OCI-LY7 (cell line): ENCODE measurements around the gene HACL1. TPM values are rescaled to one million over a fixed set of nuclear protein-coding genes. Genes with fewer than 3 reads are reported as not detected.

Experiments
- BruUV-seq: library from RNA; stranded (reverse); fragments of 400-500 nt; replicated peaks from 2 replicates; lab custom pipeline; 2021; lab: Mats Ljungman, UMichigan
- CTCF ChIA-PET: fragments of 300-600 bp; sonication (Branson Sonifier 250); formaldehyde crosslinking; loops from one replicate; lab custom pipeline; 2022; ENCODE audit warnings: antibody characterized with exemption; ENCODE audit not compliant: unreplicated experiment; lab: Charles Lee
- POLR2A ChIA-PET: fragments of 300-600 bp; sonication (Branson Sonifier 250); formaldehyde crosslinking; loops from one replicate; lab custom pipeline; 2022; ENCODE audit warnings: antibody characterized with exemption; lab: Charles Lee
- DNase-seq: peaks from one replicate; pipeline ENCODE4 v3.0.0-alpha.2; 2015; ENCODE audit warnings: low spot score
- H2AFZ ChIP-seq: fragments of 200-600 bp; sonication (generic), shearing (Covaris generic); 2 replicates; pipeline ENCODE4 v1.6.1; 2014; ENCODE audit warnings: mild to moderate bottlenecking, antibody characterized with exemption, low read length, moderate library complexity
- H3K27ac ChIP-seq: fragments of 200-600 bp; sonication (generic); 2 replicates; pipeline ENCODE4 v1.5.1; 2014; ENCODE audit warnings: mixed run types, low read depth, mild to moderate bottlenecking, moderate library complexity, low read length, inconsistent platforms; ENCODE audit not compliant: poor library complexity, severe bottlenecking
- H3K36me3 ChIP-seq: fragments of 200-600 bp; sonication (generic); 2 replicates; pipeline ENCODE4 v1.6.1; 2014; ENCODE audit warnings: mild to moderate bottlenecking, antibody characterized with exemption, low read length, moderate library complexity, mixed read lengths; ENCODE audit not compliant: insufficient read depth
- H3K4me1 ChIP-seq: fragments of 200-600 bp; sonication (generic); 2 replicates; pipeline ENCODE4 v1.5.1; 2014; ENCODE audit warnings: mild to moderate bottlenecking, low read length; ENCODE audit not compliant: insufficient read depth, poor library complexity, severe bottlenecking
- H3K4me2 ChIP-seq: fragments of 200-600 bp; sonication (generic); 2 replicates; pipeline ENCODE4 v1.6.1; 2014; ENCODE audit warnings: mild to moderate bottlenecking, low read length
- H3K4me3 ChIP-seq: fragments of 200-600 bp; sonication (generic); 2 replicates; pipeline ENCODE4 v1.5.1; 2014; ENCODE audit warnings: mild to moderate bottlenecking, low read depth, low read length; ENCODE audit not compliant: poor library complexity, severe bottlenecking
- H3K79me2 ChIP-seq: fragments of 200-600 bp; sonication (generic); 2 replicates; pipeline ENCODE4 v1.6.1; 2016; ENCODE audit warnings: low read depth, mild to moderate bottlenecking, low read length, moderate library complexity, mixed read lengths; ENCODE audit not compliant: insufficient read depth
- H3K9me2 ChIP-seq: fragments of 200-600 bp; sonication (generic); 2 replicates; pipeline ENCODE4 v1.6.1; 2016; ENCODE audit warnings: mild to moderate bottlenecking, low read length, mixed read lengths; ENCODE audit not compliant: insufficient read depth
- H3K9me3 ChIP-seq: fragments of 200-600 bp; sonication (generic); 2 replicates; pipeline ENCODE4 v1.6.1; 2014; ENCODE audit warnings: mild to moderate bottlenecking, mixed run types, low read length, mixed read lengths
- H4K20me1 ChIP-seq: fragments of 200-600 bp; sonication (generic); 2 replicates; pipeline ENCODE4 v1.6.1; 2014; ENCODE audit warnings: mild to moderate bottlenecking, antibody characterized with exemption, low read length, moderate library complexity, mixed read lengths; ENCODE audit not compliant: insufficient read depth
- EZH2phosphoT487 ChIP-seq: fragments of 200-600 bp; sonication (generic); IDR thresholded peaks from 2 replicates; pipeline ENCODE4 v1.6.1; 2018; ENCODE audit warnings: low read depth, borderline replicate concordance, mild to moderate bottlenecking, mixed run types, antibody characterized with exemption, low read length, moderate library complexity, mixed read lengths
- intact Hi-C: fragments of 100-400 bp; cut with micrococcal nuclease; formaldehyde crosslinking; loops from one replicate; pipeline ENCODE4 v1.10.0; 2022; ENCODE audit not compliant: unreplicated experiment
- total RNA-seq, 2 experiments: library from RNA; depleted of rRNA in 1 of 2; stranded (reverse); fragments of >200 nt in 1 of 2; shearing (Covaris generic) in 1 of 2; gene quantifications; 2 replicates each; pipeline ENCODE4 v1.2.3, GENCODE V29; 2014 to 2022
- TF ChIP-seq, protein P1 (sequence below): fragments of 200-600 bp; sonication (generic); conservative IDR thresholded peaks from 2 replicates; pipeline ENCODE4 v1.5.1; 2014; ENCODE audit warnings: mild to moderate bottlenecking, antibody characterized with exemption, low read length, moderate library complexity, mixed read lengths

HACL1 gene
- total RNA-seq, 2 experiments from 2014 or later, result 22.0 to 25.5 TPM

DNA sequence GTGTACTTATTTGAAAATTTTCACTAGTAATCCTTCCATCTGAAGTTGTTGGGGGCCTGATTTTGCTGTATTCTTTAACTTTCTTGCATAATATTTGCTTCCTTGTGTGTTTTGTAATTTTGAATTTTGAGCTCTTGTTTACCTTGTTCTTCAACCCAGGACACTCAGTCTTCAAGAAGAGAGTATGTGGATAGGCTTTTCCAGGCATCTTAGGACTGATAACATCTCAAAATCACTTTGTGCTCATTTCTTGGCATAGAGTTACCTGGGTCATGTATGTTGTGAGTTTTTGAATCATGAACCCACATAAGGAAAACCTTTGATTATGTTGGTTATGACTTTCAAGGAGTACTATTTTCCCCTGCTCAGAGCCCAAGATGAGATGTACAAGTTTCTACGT lies 13.6 kb upstream of the HACL1 start:
- no peak overlapping the region for H3K27ac ChIP-seq
- no peak for DNase-seq
- CTCF ChIA-PET, result no interaction called here
- no peaks in the 10 kb centered on the region for H3K9me2 ChIP-seq
- intact Hi-C loops, result no loop called here
- no peaks in the 10 kb centered on the region for H4K20me1 ChIP-seq
- peaks cover 9% of the 10 kb centered on the region; the same call in 1 of the 2 replicates for H3K9me3 ChIP-seq
- TF ChIP-seq, protein P1, sequence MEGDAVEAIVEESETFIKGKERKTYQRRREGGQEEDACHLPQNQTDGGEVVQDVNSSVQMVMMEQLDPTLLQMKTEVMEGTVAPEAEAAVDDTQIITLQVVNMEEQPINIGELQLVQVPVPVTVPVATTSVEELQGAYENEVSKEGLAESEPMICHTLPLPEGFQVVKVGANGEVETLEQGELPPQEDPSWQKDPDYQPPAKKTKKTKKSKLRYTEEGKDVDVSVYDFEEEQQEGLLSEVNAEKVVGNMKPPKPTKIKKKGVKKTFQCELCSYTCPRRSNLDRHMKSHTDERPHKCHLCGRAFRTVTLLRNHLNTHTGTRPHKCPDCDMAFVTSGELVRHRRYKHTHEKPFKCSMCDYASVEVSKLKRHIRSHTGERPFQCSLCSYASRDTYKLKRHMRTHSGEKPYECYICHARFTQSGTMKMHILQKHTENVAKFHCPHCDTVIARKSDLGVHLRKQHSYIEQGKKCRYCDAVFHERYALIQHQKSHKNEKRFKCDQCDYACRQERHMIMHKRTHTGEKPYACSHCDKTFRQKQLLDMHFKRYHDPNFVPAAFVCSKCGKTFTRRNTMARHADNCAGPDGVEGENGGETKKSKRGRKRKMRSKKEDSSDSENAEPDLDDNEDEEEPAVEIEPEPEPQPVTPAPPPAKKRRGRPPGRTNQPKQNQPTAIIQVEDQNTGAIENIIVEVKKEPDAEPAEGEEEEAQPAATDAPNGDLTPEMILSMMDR, result no peak
- no peak for TF ChIP-seq EZH2phosphoT487
- no peaks in the 10 kb centered on the region for H3K79me2 ChIP-seq
- no peak overlapping the region for H3K4me3 ChIP-seq
- H3K4me1 ChIP-seq, result no peaks in the 10 kb centered on the region
- no TSS peak for BruUV-seq
- POLR2A ChIA-PET, result interaction anchor here (0.7 kb wide), 1 partner anchor 28 kb away, joined by 4 read pairs; no protein-coding TSS in a partner anchor
- no peaks in the 10 kb centered on the region for H3K36me3 ChIP-seq
- H2AFZ ChIP-seq, result no peak overlapping the region
- no peak overlapping the region for H3K4me2 ChIP-seq

DNA sequence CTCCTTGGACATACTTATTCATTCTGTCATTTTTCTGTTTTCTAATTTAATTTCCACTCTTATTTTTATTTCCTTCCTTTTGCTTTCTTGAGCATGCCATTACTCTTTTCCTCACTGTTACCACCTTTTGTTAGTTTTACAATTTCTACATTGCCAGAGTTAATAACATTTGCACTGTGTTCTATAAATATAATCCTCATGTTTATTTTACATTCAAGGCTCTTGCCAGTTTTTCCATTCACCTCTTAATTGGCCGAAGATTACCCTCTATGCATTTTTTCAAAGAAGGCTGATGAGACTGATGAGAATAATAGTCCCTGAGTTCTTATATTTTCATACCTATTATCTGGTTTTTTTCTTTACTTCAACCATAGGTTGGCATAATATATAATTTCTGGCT lies 10.6 kb upstream of the HACL1 start:
- CTCF ChIA-PET, result no interaction called here
- Histone ChIP-seq H3K4me3 (no peak overlapping the region), H3K4me2 (no peak overlapping the region), H2AFZ (no peak overlapping the region), H3K79me2 (no peaks in the 10 kb centered on the region), H3K9me2 (no peaks in the 10 kb centered on the region), H3K27ac (no peak overlapping the region), H3K9me3 (no peaks in the 10 kb centered on the region), H3K36me3 (no peaks in the 10 kb centered on the region), H4K20me1 (no peaks in the 10 kb centered on the region), H3K4me1 (no peaks in the 10 kb centered on the region)
- POLR2A ChIA-PET, result interaction anchor here (1.1 kb wide), 1 partner anchor 21 kb away, joined by 5 read pairs; no protein-coding TSS in a partner anchor
- intact Hi-C loops, result no loop called here
- BruUV-seq, result no TSS peak
- DNase-seq, result no peak
- no peak for TF ChIP-seq EZH2phosphoT487
- TF ChIP-seq, protein P1, result no peak

DNA sequence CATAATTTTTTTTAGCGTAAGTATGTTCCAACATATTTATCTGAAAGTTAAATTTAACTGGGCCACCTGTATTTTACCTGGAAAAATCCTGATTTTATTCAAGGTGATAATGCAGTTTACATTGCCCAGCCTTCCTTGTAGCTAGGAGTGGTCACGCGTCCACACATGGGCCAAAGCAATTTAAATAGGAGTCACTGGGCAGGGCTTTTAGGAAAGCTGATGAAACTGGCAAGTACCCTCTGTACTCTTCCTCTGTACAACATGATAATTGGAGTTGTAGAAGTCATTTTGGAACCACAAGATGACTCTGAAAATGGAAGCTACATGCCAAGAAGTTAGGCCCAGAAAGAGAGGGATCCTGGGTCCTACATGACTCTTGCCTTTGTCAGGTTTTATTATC lies 9.6 kb upstream of the HACL1 start:
- no peak overlapping the region for H3K4me3 ChIP-seq
- BruUV-seq, result no TSS peak
- H4K20me1 ChIP-seq, result no peaks in the 10 kb centered on the region
- no peaks in the 10 kb centered on the region for H3K4me1 ChIP-seq
- no peaks in the 10 kb centered on the region for H3K36me3 ChIP-seq
- no peaks in the 10 kb centered on the region for H3K9me3 ChIP-seq
- no peak overlapping the region for H3K27ac ChIP-seq
- H3K9me2 ChIP-seq, result no peaks in the 10 kb centered on the region
- CTCF ChIA-PET, result no interaction called here
- no peaks in the 10 kb centered on the region for H3K79me2 ChIP-seq
- intact Hi-C loops, result no loop called here
- no peak overlapping the region for H3K4me2 ChIP-seq
- H2AFZ ChIP-seq, result no peak overlapping the region
- no peak for DNase-seq
- POLR2A ChIA-PET, result interaction anchor here (0.7 to 0.8 kb wide), 3 partner anchors 10 to 718 kb away, joined by 3 to 7 read pairs (median 3); partner anchors contain the start of gene HACL1
- TF ChIP-seq, protein P1, result no peak
- TF ChIP-seq EZH2phosphoT487, result no peak
